Esophagus muscularis mucosa (tissue), 4 donors: ENCODE results near the gene NBAS. TPM values are rescaled to one million over a fixed set of nuclear protein-coding genes. Genes with fewer than 3 reads are reported as not detected.

Experiments
- DNase-seq: peaks from one replicate; pipeline ENCODE4 v3.0.0-alpha.2; 2017; ENCODE audit errors: extremely low spot score
- H3K27ac ChIP-seq, 4 donors: fragments of 200-600 bp; sonication (generic); replicated peaks in 1 of 4; 1 replicate in 3 of 4; 2 replicates in 1 of 4; pipeline ENCODE4 v1.5.1; 2016 to 2019; ENCODE audit warnings: mild to moderate bottlenecking in 1 of 4
- H3K27me3 ChIP-seq, 4 donors: fragments of 200-600 bp; sonication (generic); one replicate each; pipeline versions ENCODE4 v1.5.1 to v1.6.0; 2016 to 2019
- H3K36me3 ChIP-seq, 4 donors: fragments of 200-600 bp; sonication (generic); one replicate each; pipeline ENCODE4 v1.5.1; 2016 to 2019
- H3K4me1 ChIP-seq, 4 donors: fragments of 200-600 bp; sonication (generic); one replicate each; pipeline ENCODE4 v1.5.1; 2016 to 2019
- H3K4me3 ChIP-seq, 4 donors: fragments of 200-600 bp; sonication (generic); 1 replicate in 2 of 4; 2 replicates in 2 of 4; pipeline ENCODE4 v1.5.1; 2016 to 2019; ENCODE audit warnings: mild to moderate bottlenecking in 4 of 4, moderate library complexity in 1 of 4
- H3K9me3 ChIP-seq, 4 donors: fragments of 200-600 bp; sonication (generic); 1 replicate in 3 of 4; 2 replicates in 1 of 4; pipeline ENCODE4 v1.5.1; 2016 to 2019
- EP300 ChIP-seq: sonication (generic); formaldehyde crosslinking; IDR thresholded peaks from one replicate; pipeline ENCODE4 v1.6.1; 2017; ENCODE audit warnings: antibody characterized with exemption
- POLR2A ChIP-seq: fragments of 450-650 bp; IDR thresholded peaks from one replicate; pipeline ENCODE4 v1.6.1; 2017; ENCODE audit warnings: antibody characterized with exemption, moderate library complexity, mild to moderate bottlenecking, low read depth
- POLR2AphosphoS5 ChIP-seq, 2 donors: sonication (generic); formaldehyde crosslinking; IDR thresholded peaks; one replicate each; pipeline ENCODE4 v1.6.1; 2017; ENCODE audit warnings: antibody characterized with exemption in 2 of 2
- WGBS: methylation state at CpG from one replicate; pipeline ENCODE4 v1.1.5; 2018; 5-methylcytosine and 5-hydroxymethylcytosine counted together
- intact Hi-C: fragments of 100-400 bp; cut with DNase I; formaldehyde crosslinking; loops from one replicate; pipeline ENCODE4 v1.15.1; 2023
- total RNA-seq, 4 donors: library from RNA; depleted of rRNA; stranded (reverse); fragments of >200 nt; gene quantifications; one replicate each; pipeline versions ENCODE4 v1.1.0 to v1.2.1, GENCODE V29; 2016
- TF ChIP-seq, protein P1 (sequence below), 3 experiments: fragments of 200-600 bp in 2 of 3; fragments of 450-650 bp in 1 of 3; sonication (generic) in 2 of 3; IDR thresholded peaks; one replicate each; pipeline ENCODE4 v1.5.1; 2017 to 2019; ENCODE audit warnings: antibody characterized with exemption in 3 of 3, mild to moderate bottlenecking in 2 of 3, moderate library complexity in 1 of 3

NBAS gene
- total RNA-seq, 4 donors from 2014 or later, result 39.2 to 43.6 (median 42.0) TPM

DNA sequence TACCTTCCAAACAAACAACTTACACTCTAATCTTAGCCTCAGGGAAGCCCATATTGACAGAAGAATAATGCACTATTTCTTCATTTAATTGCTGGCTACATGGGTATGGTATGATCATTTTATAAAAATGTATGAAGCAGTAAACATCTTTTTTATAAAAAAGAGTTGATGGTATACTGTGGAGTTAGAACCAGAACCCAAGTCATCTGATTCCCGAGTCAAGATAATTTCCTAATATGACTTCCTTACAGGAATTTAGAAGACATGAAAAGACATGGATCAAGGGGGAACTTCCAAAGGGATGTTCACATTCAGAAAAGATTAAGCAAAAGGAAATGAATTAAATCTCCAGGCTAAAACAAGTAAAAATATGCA, 171.8 kb downstream of the NBAS start:
- no peaks in the 10 kb centered on the region for H3K9me3 ChIP-seq
- DNase-seq, result no peak
- no peak overlapping the region for H3K4me3 ChIP-seq
- TF ChIP-seq POLR2A, result no peak
- TF ChIP-seq EP300, result no peak
- TF ChIP-seq, protein P1, sequence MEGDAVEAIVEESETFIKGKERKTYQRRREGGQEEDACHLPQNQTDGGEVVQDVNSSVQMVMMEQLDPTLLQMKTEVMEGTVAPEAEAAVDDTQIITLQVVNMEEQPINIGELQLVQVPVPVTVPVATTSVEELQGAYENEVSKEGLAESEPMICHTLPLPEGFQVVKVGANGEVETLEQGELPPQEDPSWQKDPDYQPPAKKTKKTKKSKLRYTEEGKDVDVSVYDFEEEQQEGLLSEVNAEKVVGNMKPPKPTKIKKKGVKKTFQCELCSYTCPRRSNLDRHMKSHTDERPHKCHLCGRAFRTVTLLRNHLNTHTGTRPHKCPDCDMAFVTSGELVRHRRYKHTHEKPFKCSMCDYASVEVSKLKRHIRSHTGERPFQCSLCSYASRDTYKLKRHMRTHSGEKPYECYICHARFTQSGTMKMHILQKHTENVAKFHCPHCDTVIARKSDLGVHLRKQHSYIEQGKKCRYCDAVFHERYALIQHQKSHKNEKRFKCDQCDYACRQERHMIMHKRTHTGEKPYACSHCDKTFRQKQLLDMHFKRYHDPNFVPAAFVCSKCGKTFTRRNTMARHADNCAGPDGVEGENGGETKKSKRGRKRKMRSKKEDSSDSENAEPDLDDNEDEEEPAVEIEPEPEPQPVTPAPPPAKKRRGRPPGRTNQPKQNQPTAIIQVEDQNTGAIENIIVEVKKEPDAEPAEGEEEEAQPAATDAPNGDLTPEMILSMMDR (IDR thresholded peaks at IDR 0.05), result no peak
- TF ChIP-seq POLR2AphosphoS5 (IDR thresholded peaks at IDR 0.05), result no peak
- WGBS, result 89% methylated on average over 1 of the region's 1 CpG
- no peak overlapping the region for H3K27ac ChIP-seq
- H3K36me3 ChIP-seq, result peaks cover 0 to 29% (median 4%) of the 10 kb centered on the region in 4 donors
- intact Hi-C loops, result no loop called here
- H3K27me3 ChIP-seq, result no peaks in the 10 kb centered on the region
- no peaks in the 10 kb centered on the region for H3K4me1 ChIP-seq

DNA sequence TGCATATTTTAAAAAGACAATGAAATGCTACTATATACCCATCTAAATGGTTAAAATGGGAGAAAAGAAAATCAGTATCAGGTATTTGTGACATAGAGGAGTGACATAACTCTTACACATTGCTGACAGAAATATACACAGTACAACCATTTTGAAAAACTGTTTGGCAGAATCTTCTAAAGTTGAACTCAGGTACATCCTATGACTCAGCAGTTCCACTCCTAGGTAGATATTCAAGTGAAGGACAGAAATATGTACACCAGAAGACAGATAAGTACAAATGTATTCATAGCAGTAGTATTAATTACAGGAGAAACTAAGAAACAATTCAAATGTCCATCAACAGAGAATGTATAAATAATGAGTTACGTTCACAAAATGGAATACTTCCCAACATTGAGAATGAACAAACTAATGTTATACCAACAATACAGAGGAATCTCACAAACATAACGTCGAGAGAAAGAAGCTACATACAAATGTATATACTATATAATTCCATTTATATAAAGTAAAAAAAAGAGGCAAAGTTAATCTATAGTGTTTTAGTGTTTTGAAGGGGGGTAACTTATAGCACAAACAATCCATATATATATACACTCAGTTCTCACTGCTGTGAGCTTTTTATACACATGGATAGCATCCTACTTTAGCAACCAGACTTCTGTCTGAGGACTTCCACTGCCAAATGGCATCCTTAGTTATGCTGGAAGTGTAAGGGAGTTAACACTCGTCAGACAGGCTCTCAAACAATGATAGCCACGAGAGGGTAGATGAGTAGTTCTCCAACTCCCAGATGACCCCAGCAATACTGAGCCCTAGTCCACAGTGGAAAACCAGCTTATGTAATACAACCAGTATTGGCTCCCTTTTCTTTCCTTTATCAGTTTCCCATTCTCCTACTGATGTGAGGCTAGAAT, 172.5 kb downstream of the NBAS start:
- no peak overlapping the region for H3K27ac ChIP-seq
- no peaks in the 10 kb centered on the region for H3K27me3 ChIP-seq
- 92% methylated on average over 5 of the region's 5 CpGs for WGBS
- intact Hi-C loops, result no loop called here
- H3K4me1 ChIP-seq, result no peaks in the 10 kb centered on the region
- H3K4me3 ChIP-seq, result no peak overlapping the region
- no peak for DNase-seq
- TF ChIP-seq POLR2AphosphoS5 (IDR thresholded peaks at IDR 0.05), result no peak
- no peak for TF ChIP-seq POLR2A
- H3K9me3 ChIP-seq, result no peaks in the 10 kb centered on the region
- peaks cover under 1 to 25% (median 4%) of the 10 kb centered on the region in 4 donors for H3K36me3 ChIP-seq

GRCh38 chr2:15385184-15385583, 175.9 kb downstream of the NBAS start:
- intact Hi-C loops, result no loop called here
- Histone ChIP-seq H3K9me3 (no peaks in the 10 kb centered on the region), H3K27ac (no peak overlapping the region), H3K36me3 (peaks cover 11 to 32% (median 12%) of the 10 kb centered on the region in 4 donors), H3K4me3 (no peak overlapping the region), H3K4me1 (no peaks in the 10 kb centered on the region), H3K27me3 (no peaks in the 10 kb centered on the region)
- TF ChIP-seq POLR2AphosphoS5 (IDR thresholded peaks at IDR 0.05), result no peak
- TF ChIP-seq EP300, result no peak
- no peak for DNase-seq
- 95% methylated on average over 1 of the region's 1 CpG for WGBS

- 84% methylated on average over 7 of the region's 7 CpGs for WGBS
- no peak for DNase-seq
- Histone ChIP-seq H3K27ac (no peak overlapping the region), H3K9me3 (no peaks in the 10 kb centered on the region), H3K4me1 (no peaks in the 10 kb centered on the region), H3K36me3 (peaks cover 11 to 33% (median 17%) of the 10 kb centered on the region in 4 donors), H3K4me3 (no peak overlapping the region), H3K27me3 (no peaks in the 10 kb centered on the region)
- TF ChIP-seq EP300, result no peak
- no peak for TF ChIP-seq POLR2AphosphoS5 (IDR thresholded peaks at IDR 0.05)
- TF ChIP-seq, protein P1 (IDR thresholded peaks at IDR 0.05), result no peak
- no peak for TF ChIP-seq POLR2A
- intact Hi-C loops, result no loop called here
Observed at GRCh38 chr2:15383695-15384350, 177.3 kb downstream of the NBAS start.

DNA sequence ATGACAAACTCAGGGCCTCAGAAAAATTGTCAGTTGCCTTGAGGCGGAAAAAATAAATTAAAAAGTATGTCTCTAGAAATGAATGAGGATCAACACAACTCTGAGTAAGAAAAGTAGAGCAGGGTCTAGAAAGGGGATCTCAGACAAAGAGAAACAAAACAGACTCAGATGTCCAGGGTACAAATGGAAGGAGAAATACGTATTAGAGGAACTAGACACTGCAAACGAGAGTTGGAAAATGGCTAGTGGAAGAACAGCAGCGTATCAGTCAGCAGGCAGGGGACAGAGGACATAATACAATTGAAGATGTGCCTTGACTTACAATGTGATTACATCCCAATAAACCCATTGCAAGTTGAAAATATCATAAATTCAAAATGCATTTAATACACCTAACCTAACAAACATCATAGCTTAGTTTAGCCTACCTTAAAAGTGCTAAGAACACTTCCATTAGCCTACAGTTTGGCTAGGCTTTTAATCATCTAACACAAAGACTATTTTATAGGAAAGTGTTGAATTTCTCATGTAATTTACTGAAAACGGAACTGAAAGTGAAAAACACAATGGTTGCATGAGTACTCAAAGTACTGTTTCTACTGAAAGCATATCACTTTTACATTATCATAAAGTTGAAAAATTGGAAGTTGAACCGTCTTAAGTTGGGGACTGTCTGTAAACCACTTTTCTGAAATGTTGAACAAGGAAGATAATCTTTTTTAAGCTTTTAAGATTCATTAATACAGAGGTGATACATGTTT, 182.8 kb downstream of the NBAS start:
- Histone ChIP-seq H3K4me3 (no peak overlapping the region), H3K36me3 (peaks cover 17 to 50% (median 26%) of the 10 kb centered on the region in 4 donors), H3K4me1 (no peaks in the 10 kb centered on the region), H3K9me3 (no peaks in the 10 kb centered on the region), H3K27me3 (no peaks in the 10 kb centered on the region), H3K27ac (no peak overlapping the region)
- intact Hi-C loops, result no loop called here
- 83% methylated on average over 6 of the region's 6 CpGs for WGBS
- DNase-seq, result no peak
- TF ChIP-seq POLR2A, result no peak
- TF ChIP-seq, protein P1 (IDR thresholded peaks at IDR 0.05), result no peak
- TF ChIP-seq EP300, result no peak
- TF ChIP-seq POLR2AphosphoS5 (IDR thresholded peaks at IDR 0.05), result no peak
